ENCODE data around the gene ARFGAP1. TPM values are rescaled to one million over a fixed set of nuclear protein-coding genes. Genes with fewer than 3 reads are reported as not detected.

Gene ARFGAP1
- polyA plus RNA-seq, 2 of the 4 experiments (the other 2 are of a cell fraction) = 41.0 to 106 TPM

DNA sequence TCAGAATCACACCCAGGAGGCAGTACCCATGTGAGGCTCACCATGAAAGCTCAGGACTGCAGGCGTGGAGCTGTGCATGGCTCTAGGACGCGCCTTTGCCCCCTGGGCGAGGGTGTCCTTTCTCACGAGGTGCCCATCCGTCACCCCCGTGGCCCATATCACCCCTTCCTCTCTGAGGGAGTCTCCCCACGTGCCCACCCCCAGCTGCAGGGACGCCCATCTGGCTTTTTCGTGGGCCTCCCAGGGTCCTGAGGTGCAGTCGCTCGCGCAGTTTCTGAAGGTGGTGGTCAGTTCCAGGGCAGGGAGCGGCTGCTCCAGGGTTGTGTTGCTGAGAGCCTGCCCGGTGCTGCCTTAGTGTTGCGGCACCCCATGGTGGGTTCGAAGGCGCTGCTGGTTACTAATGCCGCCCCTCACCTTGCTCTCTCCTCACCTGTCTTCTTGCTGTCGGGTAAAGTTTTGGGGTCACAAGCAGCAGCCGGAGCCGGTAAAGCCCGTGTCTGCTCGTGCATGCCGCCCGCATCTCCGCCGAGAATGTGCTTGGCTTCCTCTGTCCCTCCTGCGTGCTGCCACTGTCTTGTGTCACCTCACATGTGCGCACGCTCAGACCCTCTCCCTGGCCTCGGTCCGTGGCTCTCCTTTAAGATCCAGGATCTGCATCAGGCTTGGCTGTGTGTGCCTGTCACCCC is 10.9 kb downstream of the ARFGAP1 start (continued):
- TF ChIP-seq USF2 (IDR thresholded peaks at IDR 0.05) (no peak), RARB (CRISPR knock-in tag; IDR thresholded peaks at IDR 0.05) (no peak), GATA3 (IDR thresholded peaks at IDR 0.05; ENCODE audit: borderline replicate concordance) (no peak), ZFP36 (IDR thresholded peaks at IDR 0.05; ENCODE audit: borderline replicate concordance, partially characterized antibody) (no peak), MAFK (IDR thresholded peaks at IDR 0.05; ENCODE audit: partially characterized antibody) (no peak), FOSB (CRISPR knock-in tag; IDR thresholded peaks at IDR 0.05) (no peak), CEBPB (IDR thresholded peaks at IDR 0.05) (no peak), EP300 (IDR thresholded peaks at IDR 0.05) (no peak), FOXS1 (CRISPR knock-in tag; IDR thresholded peaks at IDR 0.05) (no peak), NFE2L2 (conservative IDR thresholded peaks at IDR 0.05; ENCODE audit: low read length) (no peak), HEYL (CRISPR knock-in tag; IDR thresholded peaks at IDR 0.05) (no peak), PHF8 (IDR thresholded peaks at IDR 0.05; ENCODE audit: borderline replicate concordance, low read depth) (no peak)

DNA sequence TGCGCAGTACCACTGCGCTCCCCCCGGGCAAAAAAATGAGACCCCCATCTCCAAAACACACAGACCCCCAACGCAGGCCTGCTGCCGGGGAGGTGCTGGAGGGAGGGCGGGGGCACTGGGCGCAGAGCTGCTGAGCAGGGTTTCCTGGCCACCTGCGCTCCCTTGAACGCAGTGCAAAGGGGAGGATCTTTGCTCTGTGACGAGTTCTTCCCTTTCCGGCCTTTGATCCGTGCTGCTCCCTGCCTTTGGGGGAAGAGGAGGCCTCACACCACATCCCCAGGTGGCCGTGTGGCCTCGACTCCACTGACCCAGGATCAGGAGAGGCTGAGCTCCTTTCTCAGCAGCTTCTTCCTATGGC is 11.4 kb downstream of the ARFGAP1 start:
- ChIA-PET CTCF (interaction anchor here (1.4 to 30.4 kb wide), 3 partner anchors 7 to 59 kb away, joined by 3 to 401 read pairs (median 51); partner anchors contain the start of gene COL20A1), POLR2A (interaction anchor here (0.6 to 1.7 kb wide), 2 partner anchors 11 to 313 kb away, joined by 3 to 6 read pairs; partner anchors contain the start of gene ARFGAP1)
- no peak for TF ChIP-seq FOXS1 (CRISPR knock-in tag; IDR thresholded peaks at IDR 0.05)
- no peak for DNase-seq (ENCODE audit: low read depth in 1 of 2, low spot score in 1 of 2)
- Histone ChIP-seq H3K9me3 (no peaks in the 10 kb centered on the region), H3K4me1 (no peaks in the 10 kb centered on the region), H3K4me3 (no peak overlapping the region), H3K4me2 (no peak overlapping the region), H3K27ac (no peak overlapping the region)
- 92% methylated on average over 14 of the region's 14 CpGs for WGBS (ENCODE audit: missing lambda C conversion rate)
- no peak for ATAC-seq
- FAIRE-seq = no peak

GRCh38 chr20:63284544-63284949 is 11.9 kb downstream of the ARFGAP1 start:
- no peak for FAIRE-seq
- Histone ChIP-seq H3K27ac (no peak overlapping the region), H3K9me3 (no peaks in the 10 kb centered on the region), H3K4me2 (no peak overlapping the region), H3K4me3 (no peak overlapping the region), H3K4me1 (no peaks in the 10 kb centered on the region)
- 98% methylated on average over 22 of the region's 25 CpGs for WGBS (ENCODE audit: missing lambda C conversion rate)
- DNase-seq (ENCODE audit: low read depth in 1 of 2, low spot score in 1 of 2) = no peak
- no peak for ATAC-seq
- TF ChIP-seq CHD4 (IDR thresholded peaks at IDR 0.05; ENCODE audit: borderline replicate concordance) (no peak), ESRRA (IDR thresholded peaks at IDR 0.05; ENCODE audit: borderline replicate concordance, low read length) (no peak), KDM5A (IDR thresholded peaks at IDR 0.05) (no peak)
- CTCF ChIA-PET = interaction anchor here (1.0 to 30.4 kb wide), 7 partner anchors 8 to 105 kb away, joined by 3 to 401 read pairs (median 3); no protein-coding TSS in a partner anchor
- POLR2A ChIA-PET = interaction anchor here (1.7 kb wide), 1 partner anchor 11 kb away, joined by 6 read pairs; the partner anchor contains the start of gene ARFGAP1

GRCh38 chr20:63284981-63285524 is 12.4 kb downstream of the ARFGAP1 start:
- ChIA-PET CTCF (interaction anchor here (1.0 to 30.4 kb wide), 6 partner anchors 8 to 105 kb away, joined by 3 to 401 read pairs (median 3); no protein-coding TSS in a partner anchor), POLR2A (interaction anchor here (1.7 kb wide), 1 partner anchor 12 kb away, joined by 6 read pairs; the partner anchor contains the start of gene ARFGAP1)
- Histone ChIP-seq H3K4me2 (no peak overlapping the region), H3K4me1 (no peaks in the 10 kb centered on the region), H3K9me3 (no peaks in the 10 kb centered on the region), H3K27ac (no peak overlapping the region), H3K4me3 (no peak overlapping the region)
- TF ChIP-seq HOXA7 (CRISPR knock-in tag; IDR thresholded peaks at IDR 0.05) (no peak), ESRRA (IDR thresholded peaks at IDR 0.05; ENCODE audit: borderline replicate concordance, low read length) (no peak), ATOH8 (CRISPR knock-in tag; IDR thresholded peaks at IDR 0.05; ENCODE audit: low read depth) (no peak), CEBPB (IDR thresholded peaks at IDR 0.05) (no peak), HOXB5 (CRISPR knock-in tag; IDR thresholded peaks at IDR 0.05) (no peak), ZSCAN20 (CRISPR knock-in tag; IDR thresholded peaks at IDR 0.05) (no peak), BHLHE40 (IDR thresholded peaks at IDR 0.05; ENCODE audit: low read depth, low read length) (no peak), PHF8 (IDR thresholded peaks at IDR 0.05; ENCODE audit: borderline replicate concordance, low read depth) (no peak), EHF (CRISPR knock-in tag; IDR thresholded peaks at IDR 0.05) (no peak)
- 87% methylated on average over 3 of the region's 13 CpGs for WGBS (ENCODE audit: missing lambda C conversion rate)
- ATAC-seq (no peak), FAIRE-seq (no peak), DNase-seq (ENCODE audit: low read depth in 1 of 2, low spot score in 1 of 2) (no peak)
